ENCODE data around the gene HTR3D.

- TF ChIP-seq CTCF (IDR thresholded peaks at IDR 0.05; ENCODE audit: low read length) (no peak), EZH2 (IDR thresholded peaks at IDR 0.05; ENCODE audit: borderline replicate concordance, low read length) (no peak)
Measured at GRCh38 chr3:184008161-184008560, 23.4 kb upstream of the HTR3D start.

All from OCI-LY1 (cell line).